Midbrain (tissue), 1 donor: ENCODE results near the gene SCAMP2.
A peak's percentile ranks its signal among the peaks of the same experiment; 100 is the strongest.
"Not testable (repeated sequence)": the region's sequence is repeated elsewhere in the genome, so short reads cannot be mapped to it uniquely, and the experiment has no call there.

Experiments
- DNase-seq: peaks from one replicate; lab custom pipeline; 2025; lab: John Stamatoyannopoulos, UW

SCAMP2 gene

DNA sequence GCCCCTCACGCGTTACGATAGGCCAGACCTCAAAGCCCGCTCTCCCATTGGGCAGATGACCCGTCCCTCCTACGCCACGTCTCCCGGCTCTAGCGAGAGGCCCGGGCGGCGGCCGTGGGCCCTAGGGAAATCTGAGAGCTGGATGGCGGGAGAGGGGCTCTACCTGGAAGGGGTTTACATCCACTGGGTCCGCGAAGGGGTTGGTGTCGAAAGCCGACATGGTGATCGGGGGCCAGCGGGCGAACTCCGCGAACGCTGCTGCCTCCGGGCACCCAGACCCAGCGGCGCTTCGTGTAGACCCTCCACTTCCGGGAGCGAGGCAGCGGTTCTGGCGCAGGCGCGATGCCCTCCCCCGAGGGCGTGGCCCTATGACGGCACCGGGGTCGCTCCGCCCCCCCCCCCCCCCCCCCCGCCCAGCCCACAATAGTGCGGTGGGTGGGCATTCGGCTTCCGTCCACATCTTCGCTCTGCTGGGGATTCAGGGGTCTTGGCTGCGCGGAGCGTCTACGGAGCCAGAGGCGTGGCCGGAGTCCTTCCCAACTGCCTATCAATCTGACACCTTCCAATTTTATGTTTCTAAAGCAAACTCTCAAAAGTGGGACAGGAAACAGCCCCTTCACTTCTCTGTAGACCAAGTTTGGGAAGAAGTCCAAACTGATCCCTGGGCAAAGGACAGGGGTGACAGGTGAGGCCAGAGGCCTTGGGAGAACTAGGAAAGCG lies at the start of gene SCAMP2:
Gene SCAMP2 (minus strand): TSS at position 330 of the 720 bp plus-strand sequence. CDS start 110 bp downstream, at position 220.
- DNase-seq = peak; percentile 96

DNA sequence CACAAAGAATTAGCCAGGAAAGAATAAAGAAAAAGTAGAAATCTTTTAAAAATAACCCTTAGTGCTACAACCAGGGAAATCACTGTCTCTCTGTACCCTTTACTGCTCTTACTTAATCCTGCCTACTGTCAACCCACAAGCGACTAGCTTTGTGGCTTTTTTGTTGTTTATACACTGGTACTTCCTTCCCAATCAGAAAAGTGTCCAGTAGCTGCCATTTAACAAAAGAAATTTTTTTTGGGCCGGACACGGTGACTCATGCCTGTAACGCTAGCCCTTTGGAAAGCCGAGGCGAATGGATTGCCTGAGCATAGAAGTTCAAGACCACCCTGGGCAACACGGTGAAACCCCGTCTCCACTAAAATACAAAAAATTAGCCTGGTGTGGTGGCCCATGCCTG lies 47.3 kb upstream of the SCAMP2 start:
- no peak for DNase-seq

DNA sequence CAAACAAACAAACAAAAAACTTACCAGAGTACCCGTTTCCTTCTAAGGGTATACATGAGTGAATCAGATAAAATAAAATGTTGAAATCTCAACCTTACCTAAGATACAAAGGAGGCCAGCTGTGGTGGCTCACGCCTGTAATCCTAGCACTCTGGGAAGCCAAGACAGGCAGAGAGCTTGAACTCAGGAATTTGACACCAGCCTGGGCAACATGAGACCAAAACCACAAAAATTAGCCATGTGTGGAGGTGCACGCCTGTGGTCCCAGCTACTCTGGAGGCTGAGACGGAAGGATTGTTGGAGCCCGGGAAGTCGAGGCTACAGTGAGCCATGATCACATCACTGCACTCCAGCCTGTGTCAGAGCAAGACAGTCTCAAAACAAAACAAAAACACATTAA lies 44.5 kb upstream of the SCAMP2 start:
- no peak for DNase-seq

GRCh38 chr15:74913799-74914198 lies 40.6 kb upstream of the SCAMP2 start:
- DNase-seq = not testable (repeated sequence)

GRCh38 chr15:74913041-74913440 lies 39.9 kb upstream of the SCAMP2 start:
- no peak for DNase-seq

- DNase-seq = no peak
Observed at GRCh38 chr15:74908635-74909034, 35.5 kb upstream of the SCAMP2 start.

DNA sequence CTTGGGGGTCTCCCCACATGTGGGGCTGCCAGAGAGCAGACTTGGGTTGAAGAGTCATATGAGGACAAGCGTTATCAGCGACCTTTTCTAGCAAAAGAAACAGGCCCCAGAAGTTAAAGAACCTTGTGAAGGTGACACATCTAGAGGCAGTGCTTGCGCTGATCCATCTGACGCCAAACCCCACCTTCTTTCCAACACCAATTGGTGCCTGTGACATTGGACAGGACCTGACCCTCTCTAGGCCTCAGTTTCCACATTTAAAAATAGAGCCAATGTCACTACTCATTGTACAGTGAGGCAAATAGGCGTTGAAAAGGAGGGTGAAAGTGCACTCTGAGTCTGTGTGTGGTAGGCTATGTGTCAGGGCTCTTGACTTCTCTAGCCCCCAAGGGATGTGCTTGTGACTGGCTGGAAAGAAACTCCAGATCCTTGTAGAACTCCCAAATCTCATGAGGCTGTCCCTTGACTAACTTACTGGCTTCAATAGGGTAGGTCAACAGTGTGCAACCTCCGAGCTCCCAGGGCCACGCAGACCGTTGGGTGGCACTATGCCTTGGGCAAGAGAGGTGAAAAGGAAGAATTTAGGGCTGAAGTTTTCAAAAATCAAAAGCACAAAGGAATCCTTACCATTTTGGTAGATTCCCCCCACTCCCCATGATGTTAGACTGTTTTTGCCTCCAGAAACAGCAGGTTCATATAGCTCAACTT lies 34.2 kb upstream of the SCAMP2 start:
- peak; percentile 60 for DNase-seq

DNA sequence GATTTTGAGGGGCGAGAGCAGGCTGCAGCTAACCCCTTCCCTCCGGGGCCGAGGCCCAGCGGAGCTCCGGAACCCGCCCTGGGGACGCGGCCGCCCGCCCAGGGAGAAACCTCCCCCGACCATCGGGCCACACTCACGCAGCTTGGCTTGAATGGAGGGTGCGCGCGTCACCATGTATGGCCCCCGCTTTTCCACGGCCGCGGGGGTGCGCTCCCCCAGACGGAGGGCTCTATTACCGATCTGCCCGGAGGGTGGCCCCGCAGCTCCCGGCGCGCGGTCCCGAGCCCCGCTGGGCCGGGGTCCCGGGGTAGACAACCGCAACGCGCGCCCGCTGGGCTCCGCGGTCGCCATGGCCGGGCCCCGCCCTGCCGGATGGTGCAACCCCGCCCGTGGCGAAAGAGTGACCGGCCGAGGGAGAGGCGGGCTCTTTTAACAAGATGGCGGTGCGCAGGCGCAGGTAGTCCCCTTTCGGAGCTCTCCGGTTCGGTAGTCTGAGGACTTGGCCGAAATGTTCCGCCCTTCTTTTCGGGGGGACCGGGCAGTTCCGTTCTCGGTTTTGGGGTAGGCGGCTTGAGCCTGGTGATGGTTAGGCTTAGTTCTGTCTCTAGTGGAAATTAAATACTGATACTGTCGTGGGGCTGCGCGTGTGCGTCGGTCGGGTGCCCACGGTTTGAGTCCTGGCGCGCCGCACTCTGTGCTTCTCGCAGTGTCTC lies 33.4 kb upstream of the SCAMP2 start, which contains the start of gene FAM219B:
Gene FAM219B (minus strand): TSS at position 402 of the 713 bp plus-strand sequence. CDS start 51 bp downstream, at position 351.
- DNase-seq = peak; percentile 92

- DNase-seq = peak; percentile 67
Observed at GRCh38 chr15:74906067-74906449, 32.9 kb upstream of the SCAMP2 start.

GRCh38 chr15:74904190-74904805 lies 31.1 kb upstream of the SCAMP2 start:
- no peak for DNase-seq

DNA sequence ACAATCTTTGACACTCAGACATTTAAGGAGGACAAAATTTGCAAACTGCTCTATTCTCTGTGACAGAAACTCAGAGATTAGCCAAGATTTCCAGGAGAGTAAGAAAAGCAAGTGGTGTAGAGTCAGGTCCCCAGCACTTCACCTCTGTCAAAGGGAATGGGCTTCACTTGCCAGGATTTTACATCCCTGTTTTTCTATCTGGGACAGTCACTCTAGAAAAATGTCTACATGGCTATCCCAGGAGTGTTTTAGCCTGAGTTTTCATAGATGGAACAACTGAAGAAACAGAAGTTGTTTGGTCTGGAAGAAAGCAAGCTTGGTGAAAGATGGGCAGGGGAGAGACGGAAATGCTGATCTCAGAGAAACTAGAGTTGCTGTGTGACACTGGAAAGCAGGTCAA lies 30.5 kb upstream of the SCAMP2 start:
- DNase-seq = no peak

- no peak for DNase-seq
Observed at GRCh38 chr15:74902295-74903075, 29.3 kb upstream of the SCAMP2 start.

GRCh38 chr15:74901612-74902063 lies 28.5 kb upstream of the SCAMP2 start:
- DNase-seq = peak; percentile 59

- DNase-seq = no peak
Observed at GRCh38 chr15:74897300-74897701, 24.1 kb upstream of the SCAMP2 start.

DNA sequence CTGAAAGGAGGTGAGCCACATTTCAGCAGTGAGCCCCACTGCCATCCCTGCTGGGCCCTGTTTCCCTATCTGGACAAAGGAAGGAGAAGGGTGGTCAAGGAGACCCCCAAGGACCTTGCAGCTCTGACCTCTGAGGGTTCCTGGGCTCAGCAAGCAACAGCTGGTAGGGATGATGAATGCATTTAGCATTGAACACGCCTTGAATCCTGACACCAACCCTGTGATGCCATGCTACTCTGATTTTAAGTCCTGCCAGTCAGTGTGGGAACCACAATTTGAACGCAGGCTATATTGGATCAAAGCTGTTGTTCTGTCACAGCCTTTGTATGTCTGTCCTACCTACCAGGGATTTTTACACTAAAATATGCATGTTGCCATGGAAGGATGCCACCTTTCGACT lies 23.2 kb upstream of the SCAMP2 start:
- no peak for DNase-seq

DNA sequence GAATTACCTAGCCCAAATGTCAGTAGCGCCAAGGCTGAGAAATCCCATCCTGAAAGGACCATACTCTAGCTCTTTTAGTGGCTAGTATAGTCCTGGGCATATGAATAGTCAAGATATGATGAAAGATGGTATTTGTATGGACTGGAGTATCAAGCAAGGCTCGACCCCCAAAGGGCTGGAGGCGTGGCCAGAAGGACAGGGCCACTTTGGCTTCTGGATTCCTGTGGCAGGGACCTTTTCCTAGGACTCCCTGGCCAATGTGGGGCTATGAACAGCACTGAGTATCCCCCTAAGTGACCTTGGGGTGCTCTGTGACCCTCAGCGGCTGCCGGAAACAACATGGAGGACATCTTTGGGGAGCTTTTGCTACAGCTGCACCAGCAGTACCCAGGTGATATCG lies 22.7 kb upstream of the SCAMP2 start:
- DNase-seq = no peak

DNA sequence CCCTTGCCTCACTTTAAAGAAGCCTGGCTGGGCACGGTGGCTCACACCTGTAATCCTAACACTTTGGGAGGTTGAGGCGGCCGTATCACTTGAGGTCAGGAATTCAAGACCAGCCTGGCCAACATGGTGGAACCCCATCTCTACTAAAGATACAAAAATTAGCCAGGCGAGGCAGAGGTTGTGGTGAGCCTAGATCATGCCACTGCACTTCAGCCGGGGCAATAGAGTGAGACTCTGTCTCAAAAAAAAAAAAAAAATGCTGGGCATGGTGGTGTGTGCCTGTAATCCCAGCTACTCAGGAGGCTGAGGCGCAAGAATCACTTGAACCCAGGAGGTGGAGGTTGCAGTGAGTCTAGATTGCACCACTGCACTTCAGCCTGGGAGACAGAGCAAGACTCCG lies 21.2 kb upstream of the SCAMP2 start:
- not testable (repeated sequence) for DNase-seq

GRCh38 chr15:74893627-74894026 lies 20.5 kb upstream of the SCAMP2 start:
- DNase-seq = no peak

- no peak for DNase-seq
Observed at GRCh38 chr15:74892931-74893330, 19.8 kb upstream of the SCAMP2 start.

- DNase-seq = no peak
Observed at GRCh38 chr15:74892313-74892712, 19.1 kb upstream of the SCAMP2 start.

DNA sequence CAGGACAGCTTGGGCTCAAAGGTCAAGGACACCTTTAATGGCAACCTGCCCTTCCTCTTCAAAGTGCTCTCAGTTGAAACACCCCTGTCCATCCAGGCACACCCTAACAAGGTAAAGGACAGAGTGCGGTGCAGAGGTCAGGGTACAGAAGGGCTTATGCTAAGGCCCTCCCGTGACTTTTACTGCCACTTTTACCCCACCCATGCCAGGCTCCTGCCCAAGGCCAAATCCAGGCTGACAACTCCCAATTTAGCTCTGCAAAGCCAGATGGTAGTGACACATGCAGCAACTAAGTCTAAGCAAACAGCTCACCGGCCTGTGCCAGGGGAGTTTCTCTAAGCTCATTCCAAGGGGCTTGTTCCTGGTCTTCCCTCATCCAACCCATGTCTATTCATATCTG lies 18.3 kb upstream of the SCAMP2 start:
- no peak for DNase-seq

- DNase-seq = no peak
Observed at GRCh38 chr15:74890665-74890960, 17.4 kb upstream of the SCAMP2 start.
